Endothelial cell of umbilical vein (primary cell): ENCODE measurements around the gene MZT2B. TPM values are rescaled to one million over a fixed set of nuclear protein-coding genes. Genes with fewer than 3 reads are reported as not detected.
"Not testable (repeated sequence)": the region's sequence is repeated elsewhere in the genome, so short reads cannot be mapped to it uniquely, and the experiment has no call there.

ENCODE experiments used
- BruUV-seq: library from RNA; stranded (reverse); fragments of 400-500 nt; replicated peaks from 2 replicates; lab custom pipeline; 2021; lab: Mats Ljungman, UMichigan
- CTCF ChIA-PET: fragments of 300-600, 350-600 bp; sonication (Branson Sonifier 250); formaldehyde crosslinking; loops from one replicate; lab custom pipeline; 2021; ENCODE audit warnings: antibody characterized with exemption, inconsistent platforms; lab: Charles Lee
- POLR2A ChIA-PET: fragments of 300-600, 350-600 bp; sonication (Branson Sonifier 250); formaldehyde crosslinking; loops from one replicate; lab custom pipeline; 2021; ENCODE audit warnings: antibody characterized with exemption, inconsistent platforms; lab: Charles Lee
- DNase-seq: peaks from one replicate; pipeline ENCODE4 v3.0.0-alpha.2; 2011; ENCODE audit warnings: low read depth, low spot score
- FAIRE-seq: peaks from 2 replicates; lab custom pipeline; 2011; peaks lifted over from hg19 to GRCh38; lab: Jason Lieb, UNC
- H2AFZ ChIP-seq: 2 replicates; pipeline ENCODE4 v1.6.0; 2012; ENCODE audit warnings: low read depth, low read length, control low read depth, inconsistent platforms
- H3K27ac ChIP-seq: 2 replicates; pipeline ENCODE4 v1.5.1; 2011; ENCODE audit warnings: low read depth, mild to moderate bottlenecking, control low read depth, low read length, moderate library complexity; ENCODE audit not compliant: insufficient read depth
- H3K27me3 ChIP-seq, 2 experiments: 2 replicates each; pipeline versions ENCODE4 v1.6.0 to v1.6.1; 2011; ENCODE audit warnings: low read length in 2 of 2, mixed read lengths in 1 of 2; ENCODE audit not compliant: control insufficient read depth in 2 of 2, insufficient read depth in 2 of 2
- H3K36me3 ChIP-seq, 2 experiments: 2 replicates in 1 of 2; 3 replicates in 1 of 2; pipeline ENCODE4 v1.5.1; 2011; ENCODE audit warnings: low read length in 2 of 2, mild to moderate bottlenecking in 1 of 2, moderate library complexity in 1 of 2; ENCODE audit not compliant: control insufficient read depth in 2 of 2, insufficient read depth in 2 of 2; ENCODE audit errors: extremely low read depth in 1 of 2
- H3K4me1 ChIP-seq: 3 replicates; pipeline ENCODE4 v1.5.1; 2011; ENCODE audit warnings: mild to moderate bottlenecking, low read length; ENCODE audit not compliant: control insufficient read depth, insufficient read depth; ENCODE audit errors: extremely low read depth
- H3K4me2 ChIP-seq: 2 replicates; pipeline ENCODE4 v1.6.1; 2011; ENCODE audit warnings: low read length, control low read depth, mixed read lengths; ENCODE audit not compliant: insufficient read depth
- H3K4me3 ChIP-seq, 3 experiments: fragments of 200-600 bp in 1 of 3; sonication (generic), shearing (Covaris generic) in 1 of 3; replicated peaks in 1 of 3; 2 replicates each; pipeline ENCODE4 v1.5.1; 2011 to 2016; ENCODE audit warnings: control low read depth in 3 of 3, low read length in 3 of 3, mild to moderate bottlenecking in 2 of 3, inconsistent platforms in 1 of 3, low read depth in 1 of 3, moderate library complexity in 1 of 3; ENCODE audit not compliant: insufficient read depth in 1 of 3
- H3K79me2 ChIP-seq: 2 replicates; pipeline ENCODE4 v1.6.0; 2012; ENCODE audit warnings: low read length, inconsistent platforms; ENCODE audit not compliant: control insufficient read depth, insufficient read depth
- H3K9ac ChIP-seq: replicated peaks from 2 replicates; pipeline ENCODE3; 2011; ENCODE audit warnings: low read length, control low read depth; ENCODE audit not compliant: insufficient read depth; ENCODE audit errors: extremely low read depth
- H3K9me1 ChIP-seq: replicated peaks from 3 replicates; pipeline ENCODE4 v1.6.0; 2011; ENCODE audit warnings: mild to moderate bottlenecking, low read length; ENCODE audit not compliant: control insufficient read depth, insufficient read depth; ENCODE audit errors: extremely low read depth
- H3K9me3 ChIP-seq: replicated peaks from 2 replicates; pipeline ENCODE4 v1.5.1; 2012; ENCODE audit warnings: low read length, inconsistent platforms; ENCODE audit not compliant: control insufficient read depth, insufficient read depth
- H4K20me1 ChIP-seq: replicated peaks from 2 replicates; pipeline ENCODE3; 2011; ENCODE audit warnings: mild to moderate bottlenecking, low read length; ENCODE audit not compliant: control insufficient read depth, insufficient read depth; ENCODE audit errors: extremely low read depth
- EZH2 ChIP-seq: IDR thresholded peaks from 2 replicates; pipeline ENCODE4 v1.6.1; 2012; ENCODE audit warnings: borderline replicate concordance, low read depth, mild to moderate bottlenecking, moderate library complexity, low read length, inconsistent platforms; ENCODE audit not compliant: severe bottlenecking
- FOS ChIP-seq: IDR thresholded peaks from 2 replicates; pipeline ENCODE4 v1.6.1; 2011; ENCODE audit warnings: mild to moderate bottlenecking, low read length, moderate library complexity, borderline replicate concordance; ENCODE audit not compliant: insufficient read depth
- GATA2 ChIP-seq: IDR thresholded peaks from 2 replicates; pipeline ENCODE4 v1.7.0; 2011; ENCODE audit warnings: low read depth, mild to moderate bottlenecking, moderate library complexity, mixed read lengths, low read length; ENCODE audit not compliant: insufficient read length, insufficient read depth
- JUN ChIP-seq: IDR thresholded peaks from 2 replicates; pipeline ENCODE4 v1.6.1; 2011; ENCODE audit warnings: borderline replicate concordance, low read depth; ENCODE audit not compliant: insufficient read length, insufficient read depth
- MYC ChIP-seq: IDR thresholded peaks from one replicate; pipeline ENCODE4 v1.6.1; 2011; ENCODE audit warnings: mild to moderate bottlenecking, low read depth, low read length
- POLR2A ChIP-seq: IDR thresholded peaks from 2 replicates; pipeline ENCODE4 v1.6.1; 2012; ENCODE audit warnings: low read depth, mild to moderate bottlenecking, control low read depth, low read length
- POLR2AphosphoS5 ChIP-seq: IDR thresholded peaks from 2 replicates; pipeline ENCODE4 v1.6.1; 2012; ENCODE audit warnings: low read depth, mild to moderate bottlenecking, control low read depth, low read length, moderate library complexity; ENCODE audit not compliant: insufficient read depth
- dilution Hi-C: fragments of 300-500 bp; cut with MboI; formaldehyde crosslinking; loops from one replicate; pipeline ENCODE4 v1.15.0; 2019; ENCODE audit warnings: low sequenced_read_pairs; ENCODE audit not compliant: extremely low pct_ligation_motif_present
- intact Hi-C: fragments of 100-400 bp; cut with micrococcal nuclease; formaldehyde crosslinking; loops from one replicate; pipeline ENCODE4 v1.10.0; 2022
- polyA plus RNA-seq, 4 experiments: library from polyadenylated mRNA; depleted of rRNA in 3 of 4; stranded (reverse) in 3 of 4; unstranded in 1 of 4; fragments of >200 nt; gene quantifications; 2 replicates each; pipeline versions ENCODE4 v1.2.1 to v1.2.3, GENCODE V29; 2011 to 2012; ENCODE audit warnings: missing spikeins in 1 of 4
- total RNA-seq: library from RNA; stranded (reverse); gene quantifications from 2 replicates; pipeline ENCODE4 v1.2.3, GENCODE V29; 2021
- TF ChIP-seq, protein P1 (sequence below): IDR thresholded peaks from 2 replicates; pipeline ENCODE4 v1.6.1; 2011; ENCODE audit not compliant: insufficient read depth, insufficient read length
- TF ChIP-seq, protein P2 (sequence below), 2 donors: IDR thresholded peaks; 1 replicate in 1 of 2; 2 replicates in 1 of 2; pipeline ENCODE4 v1.5.1; 2011; ENCODE audit warnings: low read length in 2 of 2, mild to moderate bottlenecking in 2 of 2, moderate library complexity in 2 of 2, control low read depth in 1 of 2, inconsistent platforms in 1 of 2, low read depth in 1 of 2; ENCODE audit not compliant: insufficient read depth in 1 of 2; ENCODE audit errors: extremely low read depth in 1 of 2

MZT2B gene
- total and polyA plus RNA-seq, 2 donors (not counting 3 experiments of a cell fraction or from before 2014, with no cell fraction given): 182 to 337 TPM

DNA sequence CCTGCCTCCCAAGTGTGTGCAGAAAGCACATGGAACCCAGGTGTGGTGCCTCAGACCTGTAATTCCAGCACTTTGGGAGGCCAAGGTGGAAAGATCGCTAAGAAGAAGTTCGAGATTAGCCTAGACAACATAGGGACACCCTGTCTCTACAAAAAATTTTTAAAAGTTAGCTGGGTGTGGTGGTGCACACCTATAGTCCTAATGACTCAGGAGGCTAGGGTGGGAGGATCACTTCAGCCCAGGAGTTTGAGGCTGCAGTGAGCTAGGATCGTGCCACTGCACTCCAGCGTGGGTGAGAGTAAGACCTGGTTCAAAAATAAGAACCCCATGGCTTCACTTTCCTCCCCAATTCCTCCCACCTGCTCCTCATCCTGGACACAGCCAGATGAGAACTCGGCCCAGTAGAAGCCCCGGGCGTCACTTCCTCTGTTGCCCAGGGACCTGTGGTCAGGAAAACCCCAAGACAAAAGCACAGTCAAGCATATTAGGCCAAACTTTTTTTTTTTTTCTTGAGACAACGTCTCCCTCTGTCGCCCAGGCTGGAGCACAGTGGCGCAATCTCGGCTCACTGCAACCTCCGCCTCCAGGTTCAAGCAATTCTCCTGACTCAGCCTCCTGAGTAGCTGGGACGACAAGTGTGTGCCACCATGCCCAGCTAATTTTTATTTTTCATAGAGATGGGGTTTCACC is 24.1 kb upstream of the MZT2B start:
- dilution Hi-C loops, H3K9ac ChIP-seq, H3K4me3 ChIP-seq, H2AFZ ChIP-seq, H4K20me1 ChIP-seq, H3K27me3 ChIP-seq, FAIRE-seq, H3K27ac ChIP-seq, POLR2A ChIA-PET, H3K4me2 ChIP-seq, DNase-seq, H3K4me1 ChIP-seq, BruUV-seq, intact Hi-C loops, H3K9me3 ChIP-seq, H3K9me1 ChIP-seq, CTCF ChIA-PET, H3K79me2 ChIP-seq: not testable (repeated sequence)
- peaks cover 0 to 15% of the 10 kb centered on the region in 2 experiments for H3K36me3 ChIP-seq

DNA sequence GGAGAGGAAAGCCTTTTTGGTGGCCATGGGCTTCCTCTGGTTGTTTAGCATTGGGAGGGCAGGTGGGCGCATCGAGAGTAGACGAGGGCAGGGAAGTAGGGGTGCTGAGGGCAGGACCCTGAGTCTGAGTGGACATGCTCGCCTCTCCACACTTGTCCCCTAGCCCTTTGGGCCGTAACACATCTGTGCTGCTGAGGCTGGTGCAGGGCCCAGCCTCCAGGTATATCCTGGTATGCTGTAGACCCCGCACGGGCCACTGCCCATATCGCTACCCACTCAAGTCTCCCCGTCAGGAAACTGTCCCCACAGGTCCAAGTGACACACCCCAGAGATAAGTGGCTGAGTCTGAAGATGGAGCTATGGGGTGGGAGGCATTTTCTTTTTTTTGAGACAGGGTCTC is 23.4 kb upstream of the MZT2B start:
- POLR2A ChIA-PET: no interaction called here

DNA sequence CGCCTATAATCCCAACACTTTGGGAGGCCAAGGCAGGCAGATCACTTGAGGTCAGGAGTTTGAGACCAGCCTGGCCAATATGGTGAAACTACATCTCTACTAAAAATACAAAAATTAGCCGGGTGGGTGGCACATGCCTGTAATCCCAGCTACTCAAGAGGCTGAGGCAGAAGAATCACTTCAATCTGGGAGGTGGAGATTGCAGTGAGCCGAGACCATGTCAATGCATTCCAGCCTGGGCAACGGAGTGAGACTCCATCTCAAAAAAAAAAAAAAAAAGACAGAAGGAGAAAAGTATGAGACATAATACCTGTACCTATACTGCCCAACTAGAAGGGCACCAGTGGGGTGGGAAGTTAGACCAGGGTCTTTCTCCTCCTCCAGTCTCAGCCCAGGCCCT is 22.7 kb upstream of the MZT2B start:
- CTCF ChIA-PET: interaction anchor here (0.7 kb wide), 1 partner anchor 207 kb away, joined by 3 read pairs; no protein-coding TSS in a partner anchor

More for the DNA sequence above, 23.4 kb upstream of the MZT2B start:
- H2AFZ ChIP-seq: no peak overlapping the region
- no peak overlapping the region for H3K27ac ChIP-seq
- H3K27me3 ChIP-seq: no peaks in the 10 kb centered on the region
- H3K36me3 ChIP-seq: peaks cover 0 to 13% of the 10 kb centered on the region in 2 experiments
- intact Hi-C loops (no loop called here), dilution Hi-C loops (no loop called here)
- no peaks in the 10 kb centered on the region for H3K4me1 ChIP-seq
- TF ChIP-seq POLR2AphosphoS5 (no peak), EZH2 (no peak), GATA2 (no peak), FOS (no peak), POLR2A (no peak), JUN (no peak), MYC (no peak)
- TF ChIP-seq, protein P1, sequence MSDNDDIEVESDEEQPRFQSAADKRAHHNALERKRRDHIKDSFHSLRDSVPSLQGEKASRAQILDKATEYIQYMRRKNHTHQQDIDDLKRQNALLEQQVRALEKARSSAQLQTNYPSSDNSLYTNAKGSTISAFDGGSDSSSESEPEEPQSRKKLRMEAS: no peak
- TF ChIP-seq, protein P2, sequence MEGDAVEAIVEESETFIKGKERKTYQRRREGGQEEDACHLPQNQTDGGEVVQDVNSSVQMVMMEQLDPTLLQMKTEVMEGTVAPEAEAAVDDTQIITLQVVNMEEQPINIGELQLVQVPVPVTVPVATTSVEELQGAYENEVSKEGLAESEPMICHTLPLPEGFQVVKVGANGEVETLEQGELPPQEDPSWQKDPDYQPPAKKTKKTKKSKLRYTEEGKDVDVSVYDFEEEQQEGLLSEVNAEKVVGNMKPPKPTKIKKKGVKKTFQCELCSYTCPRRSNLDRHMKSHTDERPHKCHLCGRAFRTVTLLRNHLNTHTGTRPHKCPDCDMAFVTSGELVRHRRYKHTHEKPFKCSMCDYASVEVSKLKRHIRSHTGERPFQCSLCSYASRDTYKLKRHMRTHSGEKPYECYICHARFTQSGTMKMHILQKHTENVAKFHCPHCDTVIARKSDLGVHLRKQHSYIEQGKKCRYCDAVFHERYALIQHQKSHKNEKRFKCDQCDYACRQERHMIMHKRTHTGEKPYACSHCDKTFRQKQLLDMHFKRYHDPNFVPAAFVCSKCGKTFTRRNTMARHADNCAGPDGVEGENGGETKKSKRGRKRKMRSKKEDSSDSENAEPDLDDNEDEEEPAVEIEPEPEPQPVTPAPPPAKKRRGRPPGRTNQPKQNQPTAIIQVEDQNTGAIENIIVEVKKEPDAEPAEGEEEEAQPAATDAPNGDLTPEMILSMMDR (IDR thresholded peaks at IDR 0.05; ENCODE audit: extremely low read depth in 1 of 2, insufficient read depth in 1 of 2, low read depth in 1 of 2, low read length in 2 of 2): no peak
- no peak overlapping the region for H3K4me3 ChIP-seq
- H3K4me2 ChIP-seq: no peak overlapping the region
- CTCF ChIA-PET: no interaction called here
- DNase-seq (no peak), FAIRE-seq (no peak)
- H3K79me2 ChIP-seq: no peaks in the 10 kb centered on the region
- no peaks in the 10 kb centered on the region for H4K20me1 ChIP-seq
- BruUV-seq: no TSS peak
- H3K9me3 ChIP-seq: no peaks in the 10 kb centered on the region
- H3K9me1 ChIP-seq: no peaks in the 10 kb centered on the region
- no peak overlapping the region for H3K9ac ChIP-seq

More for the DNA sequence above, 22.7 kb upstream of the MZT2B start:
- H3K79me2 ChIP-seq, H3K4me1 ChIP-seq, BruUV-seq, intact Hi-C loops, FAIRE-seq, H3K27ac ChIP-seq, H4K20me1 ChIP-seq, H2AFZ ChIP-seq, dilution Hi-C loops, H3K27me3 ChIP-seq, DNase-seq, H3K4me3 ChIP-seq, H3K4me2 ChIP-seq, H3K9me3 ChIP-seq, H3K9ac ChIP-seq, H3K9me1 ChIP-seq, POLR2A ChIA-PET: not testable (repeated sequence)
- peaks cover 0 to 15% of the 10 kb centered on the region in 2 experiments for H3K36me3 ChIP-seq
